Hindlimb muscle (tissue), 1 donor: ENCODE data around the gene NFE2L2. TPM values are rescaled to one million over a fixed set of nuclear protein-coding genes. Genes with fewer than 3 reads are reported as not detected.
"Not testable (repeated sequence)": the region's sequence is repeated elsewhere in the genome, so short reads cannot be mapped to it uniquely, and the experiment has no call there.

Experiments used
- DNase-seq: peaks from one replicate; pipeline ENCODE4 v3.0.0-alpha.2; 2013
- polyA plus RNA-seq: library from polyadenylated mRNA; unstranded; fragments of 120-200 nt; gene quantifications from one replicate; pipeline ENCODE4 v1.2.1, GENCODE V29; 2013; ENCODE audit not compliant: insufficient read length

NFE2L2 gene
- polyA plus RNA-seq, 1 donor, result 50.7 TPM

- no peak for DNase-seq
Observed at GRCh38 chr2:177232098-177232704, 32.3 kb downstream of the NFE2L2 start.

- DNase-seq, result no peak
Observed at GRCh38 chr2:177231270-177231669, 33.3 kb downstream of the NFE2L2 start.

GRCh38 chr2:177229442-177230242 lies 34.9 kb downstream of the NFE2L2 start:
- DNase-seq, result no peak

DNA sequence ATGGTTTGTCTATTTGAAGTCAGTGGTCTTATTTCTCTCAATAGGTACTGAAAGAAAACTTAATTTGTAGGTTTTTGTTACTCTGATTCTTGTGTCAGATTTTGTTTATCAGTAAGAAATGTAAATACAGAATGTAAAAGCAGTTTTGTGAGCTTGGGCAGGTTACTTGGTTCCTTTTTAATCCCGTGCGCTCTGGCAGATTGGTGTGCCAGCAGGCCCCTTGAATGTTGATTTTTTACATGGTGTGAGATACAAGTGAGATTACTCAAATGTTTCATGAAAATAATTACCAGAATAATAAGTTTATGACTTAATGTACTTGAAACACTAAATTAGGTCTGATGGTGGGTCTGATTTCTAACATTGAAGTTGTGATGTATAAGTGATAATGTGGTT lies 38.6 kb downstream of the NFE2L2 start:
- DNase-seq, result no peak

- DNase-seq, result not testable (repeated sequence)
Observed at GRCh38 chr2:177223436-177223835, 41.1 kb downstream of the NFE2L2 start.

- DNase-seq, result no peak
Observed at GRCh38 chr2:177221970-177222369, 42.6 kb downstream of the NFE2L2 start.

DNA sequence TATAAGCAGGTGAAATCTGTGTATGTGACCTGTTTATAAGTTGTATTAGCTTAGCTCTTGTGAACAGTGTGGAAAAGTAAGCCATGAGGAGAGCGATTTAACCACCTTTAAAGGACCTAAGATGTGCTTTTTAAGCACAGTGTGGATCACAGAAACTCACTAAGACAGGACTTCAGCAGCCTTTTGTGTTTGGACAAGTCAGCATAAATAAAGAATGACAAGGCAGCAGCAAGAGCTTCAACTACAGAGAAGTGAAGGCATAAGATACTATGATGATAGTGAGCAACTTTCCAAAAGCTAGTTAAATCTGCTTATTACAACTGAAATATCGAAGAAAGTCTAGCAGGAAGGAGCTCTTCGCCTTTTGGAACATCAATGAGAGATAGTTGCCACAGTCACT lies 43.0 kb downstream of the NFE2L2 start:
- no peak for DNase-seq

DNA sequence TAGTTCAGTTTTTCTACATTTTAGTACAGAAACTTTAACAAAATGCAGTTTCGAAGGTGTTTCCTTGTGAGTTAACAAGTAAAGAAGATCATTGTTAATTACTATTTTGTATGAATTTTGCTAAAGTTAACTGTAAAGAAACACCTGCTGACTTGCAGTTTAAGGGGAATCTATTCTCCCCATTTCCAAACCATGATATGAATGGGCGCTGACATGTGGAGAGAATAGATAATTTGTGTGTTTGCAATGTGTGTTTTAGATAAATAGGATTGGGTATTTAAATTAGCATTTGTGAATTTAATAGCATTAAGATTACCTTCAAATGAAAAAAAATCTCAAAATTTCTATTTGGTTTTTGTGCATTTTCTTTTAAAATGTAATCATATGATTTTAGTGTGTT lies 44.7 kb downstream of the NFE2L2 start:
- not testable (repeated sequence) for DNase-seq

DNA sequence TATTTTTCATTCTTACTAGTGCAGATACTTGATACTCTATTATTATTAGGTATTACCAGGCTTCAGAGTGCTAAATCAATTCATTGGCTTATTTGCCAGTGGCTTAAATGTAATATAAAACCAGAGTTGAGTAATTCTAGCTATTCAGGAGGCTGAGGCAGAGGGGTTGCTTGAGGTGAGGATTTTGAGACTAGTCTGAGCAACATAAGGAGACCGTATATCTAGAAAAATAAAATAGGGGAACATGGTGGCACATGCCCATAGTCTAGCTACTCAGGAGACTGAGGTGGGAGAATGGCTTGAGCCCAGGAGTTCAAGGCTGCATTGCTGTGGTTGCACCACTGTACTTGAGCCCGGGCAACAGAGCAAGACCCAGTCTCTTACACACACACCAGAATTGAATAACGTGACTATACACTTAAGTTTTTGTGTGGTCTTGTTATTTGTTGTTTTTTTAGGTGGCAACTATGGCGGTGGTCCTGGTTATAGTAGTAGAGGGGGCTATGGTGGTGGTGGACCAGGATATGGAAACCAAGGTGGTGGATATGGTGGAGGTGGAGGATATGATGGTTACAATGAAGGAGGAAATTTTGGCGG lies 47.2 kb downstream of the NFE2L2 start:
- DNase-seq, result no peak

- DNase-seq, result peak; percentile 89
Observed at GRCh38 chr2:177212891-177213856, 51.4 kb downstream of the NFE2L2 start.

GRCh38 chr2:177212106-177212890 lies 52.2 kb downstream of the NFE2L2 start, which contains the start of gene HNRNPA3:
HNRNPA3 (plus strand) TSS chr2:177212794; CDS start chr2:177212800, 6 bp downstream.
- peak; percentile 100 for DNase-seq

DNA sequence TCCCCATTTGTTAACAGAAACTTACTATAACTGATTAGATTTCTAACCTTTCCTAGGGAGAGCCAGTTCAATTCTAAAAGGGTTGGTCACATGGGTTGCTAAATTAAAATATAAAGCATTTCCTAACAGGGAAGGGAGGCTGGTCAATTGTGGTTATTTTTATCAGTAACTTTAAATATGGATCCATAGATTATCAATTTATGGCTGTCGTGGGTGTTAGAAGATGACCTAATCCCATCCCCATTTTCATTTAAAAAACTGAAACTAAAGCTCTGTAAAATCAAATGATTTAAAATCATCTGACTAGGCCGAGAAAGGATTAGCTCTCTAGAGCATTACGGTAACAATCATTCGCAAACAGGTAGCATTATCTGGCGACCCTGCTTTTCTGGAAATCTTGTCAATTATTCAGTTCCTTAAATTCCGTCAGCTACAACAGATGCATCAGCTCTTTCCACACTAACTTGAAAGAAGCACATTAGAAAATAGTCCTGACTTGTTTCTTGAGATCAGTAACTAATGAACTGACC lies 52.9 kb downstream of the NFE2L2 start:
- no peak for DNase-seq

DNA sequence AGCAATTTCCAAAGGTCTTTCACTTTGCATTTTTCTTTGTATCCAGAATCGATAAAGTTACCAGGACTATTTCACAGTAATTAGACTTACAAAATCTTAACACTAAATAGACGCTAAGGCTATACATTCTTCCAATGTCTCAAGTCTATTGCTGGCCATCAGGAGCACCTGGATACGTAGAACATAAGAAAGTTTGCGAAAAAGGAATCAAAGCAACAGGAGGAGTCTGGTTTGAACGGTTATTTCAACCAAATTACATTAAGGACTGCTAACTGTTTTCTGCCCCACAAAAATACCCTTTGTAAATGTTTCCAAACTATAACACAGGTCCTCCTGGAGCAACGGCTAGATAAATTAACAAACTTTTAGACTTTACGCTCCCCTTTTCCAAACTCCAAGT lies 53.4 kb downstream of the NFE2L2 start:
- no peak for DNase-seq

DNA sequence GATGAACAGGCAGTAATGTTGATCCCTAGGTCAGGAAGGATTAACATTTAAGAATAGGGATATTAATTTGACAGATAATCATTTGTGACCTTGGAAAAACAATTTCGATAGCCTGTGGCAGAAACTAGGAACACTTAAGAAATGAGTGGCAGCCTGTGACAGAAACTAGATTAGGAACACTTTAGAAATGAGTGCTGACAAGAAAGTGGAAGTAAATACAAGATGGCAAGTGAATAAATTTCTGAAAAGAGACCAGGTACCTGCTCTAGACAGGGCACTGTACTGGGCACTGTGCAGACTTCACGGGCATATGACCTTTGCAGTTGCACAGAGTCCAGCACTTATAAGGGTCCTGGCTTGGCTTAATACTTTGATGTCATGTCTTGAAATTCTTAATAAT lies 57.4 kb downstream of the NFE2L2 start:
- no peak for DNase-seq

DNA sequence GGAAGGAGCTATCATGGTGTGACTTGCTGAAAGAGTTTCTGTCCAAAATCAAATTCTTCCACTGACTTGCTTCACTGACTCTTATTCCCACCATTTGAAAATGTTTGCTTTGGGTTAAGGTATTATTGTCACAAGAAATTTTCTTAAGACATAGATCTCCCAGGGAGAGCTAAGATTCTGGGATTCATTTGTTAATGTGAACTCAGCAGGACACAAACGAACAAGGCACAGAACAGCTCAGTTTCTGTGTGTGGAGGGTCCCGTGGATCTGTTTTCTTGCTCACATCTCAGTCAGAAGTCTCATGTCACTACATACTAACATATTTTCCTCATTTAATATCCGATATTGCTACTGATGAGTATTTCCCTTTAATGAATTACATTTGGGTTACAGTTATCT lies 60.1 kb downstream of the NFE2L2 start:
- DNase-seq, result no peak

DNA sequence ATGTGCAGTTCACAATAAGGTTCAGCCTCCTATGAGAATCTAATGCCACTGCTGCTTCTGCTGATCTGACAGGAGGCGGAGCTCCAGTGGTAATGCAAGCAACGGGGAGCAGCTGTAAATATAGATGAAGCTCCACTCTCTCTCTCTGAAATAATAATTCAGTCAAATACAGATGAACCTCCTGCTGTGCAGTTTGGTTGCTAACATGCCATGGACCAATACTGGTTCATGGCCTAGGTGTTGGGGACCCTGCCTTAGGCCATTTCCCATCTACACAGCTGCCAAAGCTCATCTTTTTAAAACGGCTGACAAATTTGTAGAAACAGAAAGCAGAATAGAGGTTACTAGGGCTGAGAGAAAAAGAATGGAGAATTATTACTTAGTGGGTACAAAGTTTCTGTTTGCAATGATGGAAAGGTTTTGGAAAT lies 62.6 kb downstream of the NFE2L2 start:
- no peak for DNase-seq

DNA sequence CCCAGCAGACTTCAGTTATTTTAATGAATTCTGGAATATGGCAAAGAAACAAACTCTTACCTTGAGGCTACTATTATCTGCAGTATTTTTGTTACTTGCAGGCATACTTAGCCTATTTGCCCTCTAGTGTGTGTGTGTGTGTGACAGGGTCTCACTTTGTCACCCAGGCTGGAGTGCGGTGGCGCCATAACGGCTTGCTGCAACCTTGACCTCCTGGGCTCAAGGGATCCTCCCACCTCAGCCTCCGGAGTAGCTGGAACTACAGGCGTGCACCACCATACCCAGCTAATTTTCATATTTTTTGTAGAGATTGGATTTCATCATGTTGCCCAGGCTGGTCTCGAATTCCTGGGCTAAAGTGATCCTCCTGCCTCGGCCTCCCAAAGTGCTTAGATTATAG lies 64.1 kb downstream of the NFE2L2 start:
- DNase-seq, result not testable (repeated sequence)

DNA sequence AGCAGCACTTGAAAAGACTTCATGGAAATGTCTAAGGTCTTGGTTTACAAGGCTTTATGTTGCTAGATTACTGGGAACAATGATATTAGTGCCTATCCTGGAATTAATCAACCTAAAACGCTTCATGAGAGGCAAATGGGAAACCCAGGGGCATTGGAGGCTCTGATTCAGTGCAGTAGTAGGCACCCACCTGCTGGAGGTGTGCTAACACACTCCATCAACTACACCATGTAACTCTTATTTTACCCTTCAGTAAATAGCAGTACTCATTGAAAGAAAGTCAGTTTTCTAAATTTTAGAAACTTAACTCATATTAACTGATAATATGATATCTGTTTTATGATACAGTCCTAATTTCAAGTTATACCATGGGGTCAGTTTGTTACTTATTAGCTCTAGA lies 69.3 kb downstream of the NFE2L2 start:
- no peak for DNase-seq

- DNase-seq, result no peak
Observed at GRCh38 chr2:177193240-177193639, 71.3 kb downstream of the NFE2L2 start.

DNA sequence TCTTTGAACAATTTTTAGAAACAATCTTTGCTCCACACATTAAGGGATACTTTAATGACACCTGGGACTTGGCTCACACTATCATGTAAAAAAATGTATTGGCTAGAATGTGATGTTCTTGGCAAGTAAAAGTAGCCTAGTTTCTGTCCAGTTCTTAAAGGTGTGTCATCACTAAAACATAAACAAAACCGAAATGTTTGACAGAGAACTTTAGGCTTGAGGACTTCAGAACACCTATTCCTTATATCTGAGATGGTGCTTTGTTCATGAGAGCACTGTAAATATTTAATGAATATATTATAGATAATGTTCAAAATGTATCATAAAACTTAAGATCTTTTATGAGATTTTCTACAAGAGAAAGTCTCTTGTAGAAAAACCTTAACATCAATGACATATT lies 71.7 kb downstream of the NFE2L2 start:
- DNase-seq, result no peak

GRCh38 chr2:177190941-177191340 lies 73.6 kb downstream of the NFE2L2 start:
- DNase-seq, result no peak
